Fibroblast of villous mesenchyme (primary cell): ENCODE data around the gene MLXIPL. TPM values are rescaled to one million over a fixed set of nuclear protein-coding genes. Genes with fewer than 3 reads are reported as not detected.

Experiments
- DNase-seq: peaks from one replicate; pipeline ENCODE4 v3.0.0-alpha.2; 2010; ENCODE audit warnings: low read depth
- H3K4me3 ChIP-seq: 2 replicates; pipeline ENCODE4 v1.5.1; 2011; ENCODE audit warnings: low read depth, mild to moderate bottlenecking, low read length
- total RNA-seq: library from RNA; depleted of rRNA; stranded (reverse); fragments of >200 nt; gene quantifications from 2 replicates; pipeline ENCODE4 v1.2.3, GENCODE V29; 2012
- TF ChIP-seq, protein P1 (sequence below): IDR thresholded peaks from 2 replicates; pipeline ENCODE4 v1.5.1; 2012; ENCODE audit warnings: low read depth, mild to moderate bottlenecking, low read length; ENCODE audit not compliant: insufficient read depth

The MLXIPL gene
- total RNA-seq, 1 donor = not detected

DNA sequence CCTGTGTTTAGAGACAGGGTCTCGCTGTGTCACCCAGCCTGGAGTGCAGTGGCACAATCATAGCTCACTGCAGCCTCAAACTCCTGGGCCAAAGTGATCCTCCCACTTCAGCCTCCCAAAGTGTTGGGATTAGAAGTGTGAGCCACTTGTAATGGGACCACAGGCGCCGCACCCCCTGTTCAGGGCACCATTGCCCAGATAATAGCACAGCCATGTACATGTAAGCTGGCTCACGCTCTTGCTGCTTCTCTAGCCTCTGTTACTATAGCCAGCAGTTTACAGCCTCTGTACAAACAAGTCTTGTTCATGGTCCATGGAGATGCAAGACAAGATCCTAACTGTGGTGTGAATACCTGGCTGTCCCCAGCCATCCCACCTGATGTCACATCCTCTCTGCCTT, 4.2 kb upstream of the MLXIPL start:
- H3K4me3 ChIP-seq = no peak overlapping the region
- TF ChIP-seq, protein P1, sequence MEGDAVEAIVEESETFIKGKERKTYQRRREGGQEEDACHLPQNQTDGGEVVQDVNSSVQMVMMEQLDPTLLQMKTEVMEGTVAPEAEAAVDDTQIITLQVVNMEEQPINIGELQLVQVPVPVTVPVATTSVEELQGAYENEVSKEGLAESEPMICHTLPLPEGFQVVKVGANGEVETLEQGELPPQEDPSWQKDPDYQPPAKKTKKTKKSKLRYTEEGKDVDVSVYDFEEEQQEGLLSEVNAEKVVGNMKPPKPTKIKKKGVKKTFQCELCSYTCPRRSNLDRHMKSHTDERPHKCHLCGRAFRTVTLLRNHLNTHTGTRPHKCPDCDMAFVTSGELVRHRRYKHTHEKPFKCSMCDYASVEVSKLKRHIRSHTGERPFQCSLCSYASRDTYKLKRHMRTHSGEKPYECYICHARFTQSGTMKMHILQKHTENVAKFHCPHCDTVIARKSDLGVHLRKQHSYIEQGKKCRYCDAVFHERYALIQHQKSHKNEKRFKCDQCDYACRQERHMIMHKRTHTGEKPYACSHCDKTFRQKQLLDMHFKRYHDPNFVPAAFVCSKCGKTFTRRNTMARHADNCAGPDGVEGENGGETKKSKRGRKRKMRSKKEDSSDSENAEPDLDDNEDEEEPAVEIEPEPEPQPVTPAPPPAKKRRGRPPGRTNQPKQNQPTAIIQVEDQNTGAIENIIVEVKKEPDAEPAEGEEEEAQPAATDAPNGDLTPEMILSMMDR = no peak
- DNase-seq = no peak

DNA sequence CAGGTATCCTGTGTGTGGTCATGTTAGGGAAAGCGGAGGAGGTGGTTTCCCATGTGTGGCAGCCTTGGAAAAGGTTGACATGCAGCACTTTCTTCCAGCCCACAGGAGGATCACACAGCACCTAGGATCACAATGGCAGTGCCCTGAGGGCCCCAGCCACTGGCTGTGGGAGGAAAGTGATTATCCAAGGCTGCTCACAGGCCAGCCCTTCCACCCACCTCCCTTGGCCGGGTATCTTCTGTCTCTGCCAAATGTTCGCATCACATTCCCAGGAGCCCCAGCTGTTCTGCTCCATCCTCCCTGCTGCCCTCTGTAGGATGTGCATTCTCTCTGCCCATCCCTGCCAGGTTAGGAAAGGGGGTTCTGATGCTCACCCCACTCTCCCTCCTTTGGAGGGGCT, 2.5 kb upstream of the MLXIPL start:
- H3K4me3 ChIP-seq = no peak overlapping the region
- TF ChIP-seq, protein P1 = peak; percentile 11
- DNase-seq = no peak

DNA sequence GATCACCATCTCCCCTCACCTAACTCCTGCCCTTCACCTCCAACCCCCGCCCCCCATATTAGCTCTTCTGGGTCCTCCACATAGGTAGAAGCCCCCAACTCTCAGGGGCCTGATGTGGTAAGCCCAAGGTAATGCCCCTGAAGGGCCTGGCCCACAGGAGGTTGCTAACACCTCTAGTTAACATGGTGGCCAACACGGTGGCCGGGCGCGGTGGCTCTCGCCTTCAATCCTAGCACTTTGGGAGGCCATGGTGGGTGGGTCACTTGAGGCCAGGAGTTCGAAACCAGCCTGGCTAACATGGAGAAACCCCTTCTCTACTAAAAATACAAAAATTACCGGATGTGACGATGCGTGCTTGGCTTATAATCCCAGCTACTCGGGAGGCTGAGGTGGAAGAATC, 954 bp upstream of the MLXIPL start:
- no peak overlapping the region for H3K4me3 ChIP-seq
- no peak for DNase-seq

DNA sequence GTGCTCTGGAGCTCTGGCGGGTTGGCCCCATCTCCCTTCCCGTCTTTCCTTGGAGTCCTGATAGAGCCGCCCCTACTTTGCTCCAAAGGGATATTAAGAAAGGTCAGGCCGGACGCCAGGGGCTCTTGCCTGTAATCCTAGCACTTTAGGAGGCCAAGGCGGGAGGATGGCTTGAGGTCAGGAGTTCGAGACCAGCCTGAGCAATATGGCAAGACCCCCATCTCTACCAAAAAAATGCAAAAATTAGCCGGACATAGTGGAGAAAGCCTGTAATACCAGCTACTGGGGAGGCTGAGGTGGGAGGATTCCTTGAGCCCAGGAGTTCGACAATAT, 313 bp upstream of the MLXIPL start:
- TF ChIP-seq, protein P1 = no peak
- H3K4me3 ChIP-seq = no peak overlapping the region
- DNase-seq = no peak

More for the DNA sequence above, 954 bp upstream of the MLXIPL start:
- TF ChIP-seq, protein P1 = no peak

- H3K4me3 ChIP-seq = no peak overlapping the region
- TF ChIP-seq, protein P1 = no peak
- DNase-seq = no peak
Observed at GRCh38 chr7:73622909-73623797, 1.2 kb downstream of the MLXIPL start.

- DNase-seq = no peak
- TF ChIP-seq, protein P1 = no peak
- no peak overlapping the region for H3K4me3 ChIP-seq
Observed at GRCh38 chr7:73622527-73622908, 1.8 kb downstream of the MLXIPL start.
